Measurements from ENCODE around the gene ANP32E. TPM values are rescaled to one million over a fixed set of nuclear protein-coding genes. Genes with fewer than 3 reads are reported as not detected.

The ANP32E gene
- total and polyA plus RNA-seq, 2 of the 8 experiments (the other 6 are each of a cell fraction or from before 2014, with no cell fraction given): 20.7 to 123 TPM

DNA sequence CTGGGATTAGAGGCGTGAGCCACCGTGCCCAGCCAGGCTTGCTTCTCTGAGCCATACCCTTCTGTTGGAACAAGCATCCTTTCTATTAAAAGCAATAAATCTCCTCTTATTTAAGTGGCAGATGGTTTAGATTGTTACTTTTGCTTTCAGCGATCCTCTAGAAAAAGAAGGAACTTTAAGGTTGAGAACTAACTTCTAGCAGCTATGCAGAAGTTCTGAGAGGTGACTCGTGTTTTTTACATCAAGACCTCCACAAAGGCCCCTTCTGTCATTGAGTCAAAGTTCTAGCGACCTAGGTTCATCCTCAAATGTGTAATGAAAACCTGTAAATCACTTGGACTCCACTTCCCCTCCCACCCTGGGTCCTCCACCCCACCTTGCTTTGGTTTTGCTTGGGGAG, 55.4 kb downstream of the ANP32E start:
- no peak overlapping the region for H3K27ac ChIP-seq (ENCODE audit: low read depth, low read length)
- H3K4me2 ChIP-seq (ENCODE audit: insufficient read depth in 1 of 2, low read depth in 2 of 2, low read length in 2 of 2): no peak overlapping the region
- no peak overlapping the region for H3K56ac ChIP-seq (replicated peaks; ENCODE audit: insufficient read length, low read depth, low read length)
- DNase-seq (ENCODE audit: low read depth in 1 of 2, low spot score in 2 of 2) (no peak), FAIRE-seq (no peak)
- no peak overlapping the region for H3K4me3 ChIP-seq (ENCODE audit: extremely low read depth in 1 of 4, insufficient read depth in 2 of 4, low read depth in 3 of 4, low read length in 4 of 4)
- no peaks in the 10 kb centered on the region for H3K27me3 ChIP-seq (replicated peaks in 1 of 4; ENCODE audit: control insufficient read depth in 3 of 4, extremely low read depth in 1 of 4, insufficient read depth in 3 of 4, low read length in 3 of 4)
- no peak overlapping the region for H3K18ac ChIP-seq (ENCODE audit: extremely low read depth, low read length)
- no peak overlapping the region for H4K91ac ChIP-seq (replicated peaks; ENCODE audit: insufficient read length, low read length)
- CTCF ChIA-PET (ENCODE audit: partially characterized antibody): interaction anchor here (1.9 kb wide), 1 partner anchor 218 kb away, joined by 7 read pairs; no protein-coding TSS in a partner anchor
- TF ChIP-seq E2F6 (IDR thresholded peaks at IDR 0.05): no peak
- no peak for TF ChIP-seq CBX5 (IDR thresholded peaks at IDR 0.05; ENCODE audit: low read depth, low read length)
- TF ChIP-seq SP2 (IDR thresholded peaks at IDR 0.05; ENCODE audit: low read length): no peak
- TF ChIP-seq TAF7 (optimal IDR thresholded peaks at IDR 0.05; ENCODE audit: borderline replicate concordance, low read depth, low read length): no peak
- TF ChIP-seq CREB1 (IDR thresholded peaks at IDR 0.05): no peak
- no peak for TF ChIP-seq SP4 (IDR thresholded peaks at IDR 0.05; ENCODE audit: low read length)
- TF ChIP-seq POLR2AphosphoS5 (IDR thresholded peaks at IDR 0.05; ENCODE audit: low read depth, low read length): no peak
- TF ChIP-seq SIN3A (conservative IDR thresholded peaks at IDR 0.05 in 1 of 2, IDR thresholded peaks at IDR 0.05 in 1 of 2; ENCODE audit: low read depth in 1 of 2, low read length in 2 of 2): no peak
- H3K23ac ChIP-seq (ENCODE audit: insufficient read length): no peak overlapping the region
- H3K36me3 ChIP-seq (ENCODE audit: control insufficient read depth in 2 of 4, insufficient read depth in 4 of 4, low read length in 3 of 4): no peaks in the 10 kb centered on the region
- H4K20me1 ChIP-seq (replicated peaks in 1 of 2; ENCODE audit: control insufficient read depth in 1 of 2, insufficient read depth in 2 of 2, low read length in 2 of 2): no peaks in the 10 kb centered on the region
- H2BK12ac ChIP-seq (ENCODE audit: low read depth, low read length): no peak overlapping the region
- H4K5ac ChIP-seq (ENCODE audit: insufficient read length, low read depth, low read length): no peak overlapping the region
- H3K14ac ChIP-seq (ENCODE audit: insufficient read length): no peak overlapping the region
- H3K4me1 ChIP-seq (replicated peaks in 1 of 4; ENCODE audit: control insufficient read depth in 3 of 4, insufficient read depth in 4 of 4, low read length in 3 of 4): no peaks in the 10 kb centered on the region
- H2BK20ac ChIP-seq (ENCODE audit: low read length): no peak overlapping the region
- no peaks in the 10 kb centered on the region for H3K79me1 ChIP-seq (ENCODE audit: low read depth, low read length)
- H3K9me3 ChIP-seq (ENCODE audit: insufficient read depth in 2 of 2, low read depth in 1 of 2, low read length in 1 of 2): no peaks in the 10 kb centered on the region
- WGBS, 2 experiments (ENCODE audit: extremely low coverage in 1 of 2, insufficient coverage in 1 of 2, insufficient read length in 1 of 2, insufficient replicate concordance in 2 of 2, low coverage in 1 of 2, low lambda C conversion rate in 2 of 2, missing lambda C conversion rate in 1 of 2): 90% methylated on average over 5 of the region's 5 CpGs; no CpG with 5 or more reads in 1 of the 2 experiments
- H2AK5ac ChIP-seq (ENCODE audit: low read depth, low read length): no peak overlapping the region
- POLR2A ChIA-PET (ENCODE audit: partially characterized antibody): no interaction called here
- H3K9ac ChIP-seq (replicated peaks in 1 of 4; ENCODE audit: extremely low read depth in 1 of 4, low read depth in 3 of 4, low read length in 3 of 4): no peak overlapping the region
- H2BK120ac ChIP-seq (replicated peaks; ENCODE audit: low read depth, low read length): no peak overlapping the region
- no peak overlapping the region for H3K4ac ChIP-seq (replicated peaks; ENCODE audit: insufficient read length, low read depth, low read length)
- H3K79me2 ChIP-seq (ENCODE audit: control insufficient read depth in 1 of 2, insufficient read depth in 2 of 2, low read length in 2 of 2): no peaks in the 10 kb centered on the region
- H2BK5ac ChIP-seq (ENCODE audit: low read depth, low read length): no peak overlapping the region
- H3K23me2 ChIP-seq (ENCODE audit: low read depth, low read length): no peaks in the 10 kb centered on the region
- no peak overlapping the region for H4K8ac ChIP-seq (ENCODE audit: extremely low read depth, insufficient read depth, low read length)
- no peak overlapping the region for H2AFZ ChIP-seq (ENCODE audit: low read length)
- no peak overlapping the region for H2BK15ac ChIP-seq (ENCODE audit: low read length)

Data from H1 (cell line).